Panc1 (cell line): ENCODE measurements around the gene PLB1. TPM values are rescaled to one million over a fixed set of nuclear protein-coding genes. Genes with fewer than 3 reads are reported as not detected.

Experiments
- ATAC-seq: fragments of 200-7000 bp; cut with Tn5 transposase; 2 replicates; pipeline ENCODE4 v1.9.1; 2020; ENCODE audit warnings: mild to moderate bottlenecking, moderate library complexity
- BruUV-seq: library from RNA; stranded (reverse); fragments of 400-500 nt; replicated peaks from 2 replicates; lab custom pipeline; 2021; lab: Mats Ljungman, UMichigan
- CTCF ChIA-PET: fragments of 300-600 bp; sonication (Branson Sonifier 250); formaldehyde crosslinking; loops from one replicate; lab custom pipeline; 2022; ENCODE audit warnings: antibody characterized with exemption; lab: Charles Lee
- POLR2A ChIA-PET: fragments of 300-600 bp; sonication (Branson Sonifier 250); formaldehyde crosslinking; loops from one replicate; lab custom pipeline; 2022; ENCODE audit warnings: antibody characterized with exemption; lab: Charles Lee
- DNase-seq: peaks from one replicate; pipeline ENCODE4 v3.0.0-alpha.2; 2010; ENCODE audit warnings: low read depth, low spot score
- H3K27ac ChIP-seq: 2 replicates; pipeline ENCODE4 v1.5.1; 2011; ENCODE audit warnings: mild to moderate bottlenecking, low read length, inconsistent platforms
- H3K27me3 ChIP-seq: fragments of 200-500 bp; sonication (Bioruptor generic); 2 replicates; pipeline ENCODE4 v1.6.0; 2014; ENCODE audit warnings: low read length, inconsistent platforms; ENCODE audit not compliant: control insufficient read depth, insufficient read depth
- H3K36me3 ChIP-seq: fragments of 200-500 bp; sonication (Bioruptor generic); 2 replicates; pipeline ENCODE4 v1.5.1; 2014; ENCODE audit warnings: inconsistent platforms, mild to moderate bottlenecking, low read length, moderate library complexity; ENCODE audit not compliant: control insufficient read depth, insufficient read depth
- H3K4me1 ChIP-seq: 2 replicates; pipeline ENCODE4 v1.5.1; 2011; ENCODE audit warnings: inconsistent platforms, mild to moderate bottlenecking, low read length, moderate library complexity; ENCODE audit not compliant: control insufficient read depth, insufficient read depth
- H3K4me3 ChIP-seq, 2 experiments: 2 replicates each; pipeline ENCODE4 v1.5.1; 2011 to 2012; ENCODE audit warnings: low read depth in 2 of 2, low read length in 2 of 2, mild to moderate bottlenecking in 2 of 2, inconsistent platforms in 1 of 2, moderate library complexity in 1 of 2
- H3K9me3 ChIP-seq: fragments of 200-500 bp; sonication (Bioruptor generic); 2 replicates; pipeline ENCODE4 v1.5.1; 2014; ENCODE audit warnings: low read depth, mild to moderate bottlenecking, inconsistent platforms, low read length, moderate library complexity; ENCODE audit not compliant: control insufficient read depth, insufficient read depth
- CTCF ChIP-seq: fragments of 450-650 bp; IDR thresholded peaks from 2 replicates; pipeline ENCODE4 v1.5.1; 2017; ENCODE audit warnings: mild to moderate bottlenecking
- POLR2AphosphoS5 ChIP-seq: IDR thresholded peaks from 2 replicates; pipeline ENCODE4 v1.6.1; 2012; ENCODE audit warnings: mild to moderate bottlenecking, low read depth, low read length, moderate library complexity
- REST ChIP-seq, 2 experiments: IDR thresholded peaks; 2 replicates each; pipeline ENCODE4 v1.6.1; 2011 to 2012; ENCODE audit warnings: low read depth in 2 of 2, control low read depth in 1 of 2, low read length in 1 of 2, mild to moderate bottlenecking in 1 of 2, moderate library complexity in 1 of 2; ENCODE audit not compliant: insufficient read depth in 1 of 2
- SIN3A ChIP-seq: IDR thresholded peaks from 2 replicates; pipeline ENCODE4 v1.6.1; 2012; ENCODE audit warnings: low read depth, mild to moderate bottlenecking, low read length, moderate library complexity, borderline replicate concordance; ENCODE audit not compliant: insufficient read depth
- TCF7L2 ChIP-seq: IDR thresholded peaks from 2 replicates; pipeline ENCODE4 v1.6.1; 2011; ENCODE audit warnings: mild to moderate bottlenecking, low read depth, low read length, inconsistent platforms
- in situ Hi-C: cut with HindIII; loops from 2 replicates; pipeline ENCODE4 v1.10.0; 2016; ENCODE audit warnings: low sequenced_read_pairs, low pct_unique_long_range_greater_than_20kb
- intact Hi-C: fragments of 100-400 bp; cut with micrococcal nuclease; formaldehyde crosslinking; loops from one replicate; pipeline ENCODE4 v1.10.0; 2022; ENCODE audit not compliant: unreplicated experiment
- total RNA-seq: library from RNA; stranded (reverse); gene quantifications from one replicate; pipeline ENCODE4 v1.2.1, GENCODE V29; 2021; ENCODE audit not compliant: unreplicated experiment

Gene PLB1
- total RNA-seq, 1 experiment from 2014 or later = 0.80 TPM

GRCh38 chr2:28447086-28447485 is 48.8 kb upstream of the PLB1 start:
- no peaks in the 10 kb centered on the region for H3K9me3 ChIP-seq
- no peaks in the 10 kb centered on the region for H3K27me3 ChIP-seq
- TF ChIP-seq SIN3A (no peak), REST (IDR thresholded peaks at IDR 0.05; ENCODE audit: insufficient read depth in 1 of 2, low read depth in 2 of 2, low read length in 1 of 2) (no peak), CTCF (no peak), TCF7L2 (no peak), POLR2AphosphoS5 (no peak)
- POLR2A ChIA-PET = no interaction called here
- no peak overlapping the region for H3K27ac ChIP-seq
- ATAC-seq (no peak), DNase-seq (no peak)
- CTCF ChIA-PET = no interaction called here
- no peaks in the 10 kb centered on the region for H3K36me3 ChIP-seq
- BruUV-seq = no TSS peak
- no peak overlapping the region for H3K4me3 ChIP-seq
- intact Hi-C loops = no loop called here
- in situ Hi-C loops = no loop called here
- peaks cover 5% of the 10 kb centered on the region; the same call in 1 of the 2 replicates for H3K4me1 ChIP-seq

- intact Hi-C loops = no loop called here
- DNase-seq (no peak), ATAC-seq (no peak)
- in situ Hi-C loops = no loop called here
- Histone ChIP-seq H3K4me1 (peaks cover 5% of the 10 kb centered on the region; the same call in 1 of the 2 replicates), H3K27ac (no peak overlapping the region), H3K9me3 (no peaks in the 10 kb centered on the region), H3K27me3 (no peaks in the 10 kb centered on the region), H3K36me3 (no peaks in the 10 kb centered on the region), H3K4me3 (no peak overlapping the region)
- POLR2A ChIA-PET = no interaction called here
- TF ChIP-seq CTCF = no peak
- no TSS peak for BruUV-seq
- CTCF ChIA-PET = no interaction called here
These were observed 47.7 kb upstream of the PLB1 start for GRCh38 chr2:28447943-28448792.
